B cell (primary cell): ENCODE results near the gene PTPN7. TPM values are rescaled to one million over a fixed set of nuclear protein-coding genes. Genes with fewer than 3 reads are reported as not detected.

Experiments
- ATAC-seq: fragments of 200-7000 bp; cut with Tn5 transposase; one replicate; pipeline ENCODE4 v1.10.0; 2021; ENCODE audit warnings: low read depth, mild to moderate bottlenecking, moderate number of reproducible peaks, moderate library complexity
- CTCF ChIA-PET: fragments of 350-600 bp; sonication (Branson Sonifier 250); formaldehyde crosslinking; loops from one replicate; lab custom pipeline; 2021; ENCODE audit warnings: antibody characterized with exemption, inconsistent platforms; lab: Charles Lee
- POLR2A ChIA-PET: fragments of 350-600 bp; sonication (Branson Sonifier 250); formaldehyde crosslinking; loops from one replicate; lab custom pipeline; 2021; ENCODE audit warnings: antibody characterized with exemption; lab: Charles Lee
- DNase-seq: peaks from one replicate; pipeline ENCODE4 v3.0.0; 2013
- H2AFZ ChIP-seq: 2 replicates; pipeline ENCODE4 v1.6.1; 2012; ENCODE audit warnings: mild to moderate bottlenecking, low read depth, low read length; ENCODE audit not compliant: insufficient read depth, poor library complexity, severe bottlenecking
- H3K27ac ChIP-seq, 2 donors: 1 replicate in 1 of 2; 2 replicates in 1 of 2; pipeline ENCODE4 v1.5.1; 2012 to 2013; ENCODE audit warnings: low read length in 2 of 2, mild to moderate bottlenecking in 2 of 2, moderate library complexity in 1 of 2
- H3K27me3 ChIP-seq, 4 experiments: fragments of 200-600 bp in 1 of 4; sonication (generic) in 1 of 4; replicated peaks in 1 of 4; 1 replicate in 2 of 4; 2 replicates in 2 of 4; pipeline versions ENCODE4 v1.6.1 to v1.7.0; 2013 to 2016; ENCODE audit warnings: low read length in 3 of 4, mild to moderate bottlenecking in 2 of 4, mixed read lengths in 1 of 4, moderate library complexity in 1 of 4; ENCODE audit not compliant: insufficient read depth in 4 of 4, control insufficient read depth in 3 of 4; ENCODE audit errors: control extremely low read depth in 1 of 4
- H3K36me3 ChIP-seq, 2 experiments: replicated peaks in 1 of 2; 1 replicate in 1 of 2; 2 replicates in 1 of 2; pipeline versions ENCODE4 v1.6.1 to v1.7.1; 2013; ENCODE audit warnings: low read length in 1 of 2; ENCODE audit not compliant: insufficient read depth in 2 of 2, control insufficient read depth in 1 of 2; ENCODE audit errors: control extremely low read depth in 1 of 2, extremely low read depth in 1 of 2
- H3K4me1 ChIP-seq, 2 donors: fragments of 200-600 bp in 1 of 2; sonication (generic) in 1 of 2; 1 replicate in 1 of 2; 2 replicates in 1 of 2; pipeline versions ENCODE4 v1.5.1 to v1.6.1; 2013 to 2017; ENCODE audit warnings: low read length in 2 of 2; ENCODE audit not compliant: control insufficient read depth in 2 of 2, insufficient read depth in 2 of 2
- H3K4me2 ChIP-seq: replicated peaks from 2 replicates; pipeline ENCODE3; 2012; ENCODE audit warnings: mild to moderate bottlenecking, low read depth, low read length; ENCODE audit not compliant: poor library complexity, severe bottlenecking
- H3K4me3 ChIP-seq, 5 experiments: fragments of 200-600 bp in 1 of 5; sonication (generic) in 1 of 5; 1 replicate in 3 of 5; 2 replicates in 2 of 5; pipeline versions ENCODE4 v1.5.1 to v1.7.0; 2011 to 2016; ENCODE audit warnings: low read length in 4 of 5, mild to moderate bottlenecking in 4 of 5, low read depth in 2 of 5, control low read depth in 1 of 5, moderate library complexity in 1 of 5; ENCODE audit not compliant: insufficient read depth in 1 of 5; ENCODE audit errors: control extremely low read depth in 1 of 5, extremely low read depth in 1 of 5
- H3K79me2 ChIP-seq: fragments of 200-600 bp; sonication (generic); one replicate; pipeline ENCODE4 v1.6.0; 2016; ENCODE audit warnings: low read length; ENCODE audit not compliant: control insufficient read depth, insufficient read depth
- H3K9ac ChIP-seq: fragments of 200-600 bp; sonication (generic); 2 replicates; pipeline ENCODE4 v1.6.1; 2017; ENCODE audit warnings: mild to moderate bottlenecking, low read length, moderate library complexity
- H3K9me3 ChIP-seq, 3 donors: one replicate each; pipeline versions ENCODE4 v1.6.1 to v1.7.1; 2013; ENCODE audit warnings: low read length in 2 of 3; ENCODE audit not compliant: control insufficient read depth in 2 of 3, insufficient read depth in 1 of 3; ENCODE audit errors: control extremely low read depth in 1 of 3
- H4K20me1 ChIP-seq: 2 replicates; pipeline ENCODE4 v1.6.0; 2012; ENCODE audit warnings: mild to moderate bottlenecking, low read length; ENCODE audit not compliant: insufficient read depth, control insufficient read depth, poor library complexity, severe bottlenecking
- H3K27ac Mint-ChIP-seq: one replicate; pipeline ENCODE4 v1.8.0; 2021; ENCODE audit warnings: mixed read lengths
- H3K27me3 Mint-ChIP-seq: one replicate; pipeline ENCODE4 v1.8.0; 2021; ENCODE audit warnings: mixed read lengths
- H3K4me1 Mint-ChIP-seq: one replicate; pipeline ENCODE4 v1.8.0; 2021; ENCODE audit warnings: mixed read lengths
- H3K4me3 Mint-ChIP-seq: one replicate; pipeline ENCODE4 v1.8.0; 2021; ENCODE audit warnings: mixed read lengths
- H3K9me3 Mint-ChIP-seq: one replicate; pipeline ENCODE4 v1.8.0; 2022; ENCODE audit warnings: mixed read lengths; ENCODE audit not compliant: insufficient read depth
- EZH2 ChIP-seq: IDR thresholded peaks from 2 replicates; pipeline ENCODE4 v1.6.1; 2012; ENCODE audit warnings: borderline replicate concordance, low read depth, mild to moderate bottlenecking, moderate library complexity, low read length; ENCODE audit not compliant: insufficient read depth, poor library complexity, severe bottlenecking
- WGBS: methylation state at CpG from one replicate; pipeline ENCODE4 v1.1.5; 2013; ENCODE audit warnings: missing lambda C conversion rate; ENCODE audit not compliant: insufficient coverage; 5-methylcytosine and 5-hydroxymethylcytosine counted together
- intact Hi-C: fragments of 100-400 bp; cut with micrococcal nuclease; formaldehyde crosslinking; loops from one replicate; pipeline ENCODE4 v1.10.0; 2022
- polyA plus RNA-seq: library from polyadenylated mRNA; depleted of rRNA; stranded (reverse); fragments of >200 nt; gene quantifications from 2 replicates; pipeline ENCODE4 v1.2.3, GENCODE V29; 2012
- total RNA-seq, 2 donors: library from RNA; stranded (reverse); fragments of 120-200 nt in 1 of 2; gene quantifications; 1 replicate in 1 of 2; 2 replicates in 1 of 2; pipeline versions ENCODE4 v1.2.3 to v1.2.4, GENCODE V29; 2013 to 2022
- TF ChIP-seq, protein P1 (sequence below): fragments of 200-600 bp; IDR thresholded peaks from one replicate; pipeline ENCODE4 v1.8.0; 2022; ENCODE audit warnings: antibody characterized with exemption, mild to moderate bottlenecking

Gene PTPN7
- total and polyA plus RNA-seq, 2 donors (not counting 1 experiment from before 2014, with no cell fraction given) = 16.0 to 37.5 TPM

DNA sequence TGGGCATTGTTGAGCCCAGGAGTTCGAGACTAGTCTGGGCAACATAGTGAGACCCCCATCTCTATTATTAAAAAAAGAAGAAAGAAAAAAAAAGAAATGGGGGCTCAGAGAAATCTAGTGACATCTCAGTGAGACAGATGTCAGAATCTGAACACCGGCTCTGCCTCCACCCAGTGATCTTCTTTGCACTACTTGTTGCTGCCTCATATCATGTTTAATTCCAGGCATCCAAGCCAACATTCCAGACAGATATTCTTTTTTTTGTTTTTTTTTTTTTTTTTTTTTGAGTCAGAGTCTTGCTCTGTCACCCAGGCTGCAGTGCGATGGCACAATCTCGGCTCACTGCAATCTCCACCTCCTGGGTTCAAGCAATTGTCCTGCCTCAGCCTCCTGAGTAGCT is 10.8 kb downstream of the PTPN7 start:
- no peak for ATAC-seq
- no peaks in the 10 kb centered on the region for H4K20me1 ChIP-seq
- intact Hi-C loops = loop anchor here (10.0 kb wide), 1 partner anchor 995 kb away; the partner anchor contains the start of gene TMEM9
- ChIA-PET POLR2A (interaction anchor here (0.7 kb wide), 1 partner anchor 13 kb away, joined by 7 read pairs; no protein-coding TSS in a partner anchor), CTCF (no interaction called here)
- no peak overlapping the region for H3K4me3 ChIP-seq
- WGBS = 100% methylated on average over 2 of the region's 4 CpGs
- H3K27me3 Mint-ChIP-seq = no peaks in the 10 kb centered on the region
- H3K9ac ChIP-seq = no peak overlapping the region
- H3K4me1 ChIP-seq = peaks cover 19 to 28% of the 10 kb centered on the region in 2 donors
- H3K36me3 ChIP-seq = peaks cover 6 to 56% of the 10 kb centered on the region in 2 experiments
- no peak overlapping the region for H3K27ac ChIP-seq
- peaks cover 10% of the 10 kb centered on the region for H3K79me2 ChIP-seq
- no peak overlapping the region for H3K4me2 ChIP-seq
- no peak overlapping the region for H2AFZ ChIP-seq
- TF ChIP-seq, protein P1, sequence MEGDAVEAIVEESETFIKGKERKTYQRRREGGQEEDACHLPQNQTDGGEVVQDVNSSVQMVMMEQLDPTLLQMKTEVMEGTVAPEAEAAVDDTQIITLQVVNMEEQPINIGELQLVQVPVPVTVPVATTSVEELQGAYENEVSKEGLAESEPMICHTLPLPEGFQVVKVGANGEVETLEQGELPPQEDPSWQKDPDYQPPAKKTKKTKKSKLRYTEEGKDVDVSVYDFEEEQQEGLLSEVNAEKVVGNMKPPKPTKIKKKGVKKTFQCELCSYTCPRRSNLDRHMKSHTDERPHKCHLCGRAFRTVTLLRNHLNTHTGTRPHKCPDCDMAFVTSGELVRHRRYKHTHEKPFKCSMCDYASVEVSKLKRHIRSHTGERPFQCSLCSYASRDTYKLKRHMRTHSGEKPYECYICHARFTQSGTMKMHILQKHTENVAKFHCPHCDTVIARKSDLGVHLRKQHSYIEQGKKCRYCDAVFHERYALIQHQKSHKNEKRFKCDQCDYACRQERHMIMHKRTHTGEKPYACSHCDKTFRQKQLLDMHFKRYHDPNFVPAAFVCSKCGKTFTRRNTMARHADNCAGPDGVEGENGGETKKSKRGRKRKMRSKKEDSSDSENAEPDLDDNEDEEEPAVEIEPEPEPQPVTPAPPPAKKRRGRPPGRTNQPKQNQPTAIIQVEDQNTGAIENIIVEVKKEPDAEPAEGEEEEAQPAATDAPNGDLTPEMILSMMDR = no peak
- H3K4me3 Mint-ChIP-seq = no peak overlapping the region
- peaks cover 22% of the 10 kb centered on the region for H3K4me1 Mint-ChIP-seq
- H3K9me3 ChIP-seq = no peaks in the 10 kb centered on the region
- no peak overlapping the region for H3K27ac Mint-ChIP-seq
- no peaks in the 10 kb centered on the region for H3K9me3 Mint-ChIP-seq
- no peaks in the 10 kb centered on the region for H3K27me3 ChIP-seq
- no peak for DNase-seq

DNA sequence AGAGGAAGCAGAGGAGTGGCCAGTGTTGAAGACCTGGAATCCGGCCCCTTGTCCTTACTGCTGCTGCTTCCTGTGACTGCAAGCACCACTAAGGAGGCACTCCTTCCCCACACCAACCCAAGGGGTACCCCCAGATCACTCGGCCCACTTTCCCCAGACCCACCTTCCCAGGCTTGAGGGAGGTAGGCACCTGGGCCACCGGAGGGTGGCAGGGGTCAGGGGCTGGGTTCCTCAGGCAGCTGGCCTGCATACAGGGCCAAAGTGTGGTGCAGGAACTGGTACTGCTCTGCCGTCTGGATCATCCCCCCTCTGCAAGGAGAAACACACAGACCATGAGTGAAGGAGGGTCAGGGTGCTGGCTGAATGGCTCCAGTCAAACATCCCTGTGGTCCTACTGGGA is 12.0 kb downstream of the PTPN7 start:
- H3K4me3 Mint-ChIP-seq = no peak overlapping the region
- intact Hi-C loops = loop anchor here (10.0 kb wide), 1 partner anchor 994 kb away; the partner anchor contains the start of gene TMEM9
- H3K9me3 ChIP-seq = no peaks in the 10 kb centered on the region
- H3K4me2 ChIP-seq = no peak overlapping the region
- ATAC-seq (no peak), DNase-seq (no peak)
- WGBS = 100% methylated on average over 1 of the region's 4 CpGs
- H3K27me3 Mint-ChIP-seq = no peaks in the 10 kb centered on the region
- H3K79me2 ChIP-seq = peaks cover 17% of the 10 kb centered on the region
- TF ChIP-seq, protein P1 = no peak
- TF ChIP-seq EZH2 = no peak
- H4K20me1 ChIP-seq = peaks cover 5% of the 10 kb centered on the region
- H3K4me1 Mint-ChIP-seq = peaks cover 25% of the 10 kb centered on the region
- no peak overlapping the region for H3K9ac ChIP-seq
- peak overlapping the region; percentile 32 for H3K27ac Mint-ChIP-seq
- H3K27me3 ChIP-seq = no peaks in the 10 kb centered on the region
- H3K4me3 ChIP-seq = no peak overlapping the region
- ChIA-PET CTCF (interaction anchor here (1.2 kb wide), 1 partner anchor 169 kb away, joined by 3 read pairs; no protein-coding TSS in a partner anchor), POLR2A (no interaction called here)
- peaks cover 19 to 28% of the 10 kb centered on the region in 2 donors for H3K4me1 ChIP-seq
- no peak overlapping the region for H3K27ac ChIP-seq
- no peaks in the 10 kb centered on the region for H3K9me3 Mint-ChIP-seq
- H3K36me3 ChIP-seq = peaks cover 4 to 44% of the 10 kb centered on the region in 2 experiments
- no peak overlapping the region for H2AFZ ChIP-seq
